ENCODE results near the gene AHDC1.

The AHDC1 gene

GRCh38 chr1:27509127-27510080 is 94.5 kb downstream of the AHDC1 start:
- DNase-seq (ENCODE audit: low read depth), result no peak
- no peak overlapping the region for H3K4me3 ChIP-seq (ENCODE audit: low read length)
- TF ChIP-seq CTCF (conservative IDR thresholded peaks at IDR 0.05; ENCODE audit: low read depth, low read length), result no peak

DNA sequence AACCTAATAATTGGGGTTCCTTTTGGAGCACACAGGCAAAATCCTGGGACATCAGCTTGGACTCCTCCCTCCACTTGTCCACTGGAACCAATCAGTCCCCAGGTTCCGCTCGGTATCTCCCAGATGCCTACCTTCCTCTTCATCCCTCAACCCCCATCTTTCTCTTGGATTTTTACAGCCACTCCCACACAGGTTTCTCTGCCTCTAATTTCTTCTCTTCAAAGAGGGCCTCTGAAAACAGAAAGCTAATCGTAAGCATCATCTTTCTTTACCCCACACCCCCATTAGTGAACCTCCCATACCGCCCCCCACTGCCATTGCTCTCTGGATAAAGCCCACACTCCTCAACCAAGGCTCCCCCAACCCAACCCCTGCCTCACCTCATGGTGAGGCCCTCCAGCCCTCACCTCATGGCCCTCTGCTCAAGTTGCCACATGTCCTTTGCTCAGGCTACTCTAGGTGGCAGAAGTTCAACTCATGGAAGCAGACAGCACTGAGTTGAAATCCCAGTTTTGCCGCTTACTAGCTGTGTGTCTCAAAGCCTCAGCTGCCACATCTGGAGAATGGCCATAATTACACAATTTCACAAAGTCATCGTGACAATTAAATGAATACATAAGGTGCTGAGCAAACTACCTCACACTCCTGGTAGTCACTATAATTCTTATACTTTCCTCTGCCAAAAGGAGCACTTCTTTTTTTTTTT is 95.8 kb downstream of the AHDC1 start:
- H3K4me3 ChIP-seq (ENCODE audit: low read length), result no peak overlapping the region
- no peak for DNase-seq (ENCODE audit: low read depth)
- no peak for TF ChIP-seq CTCF (conservative IDR thresholded peaks at IDR 0.05; ENCODE audit: low read depth, low read length)

DNA sequence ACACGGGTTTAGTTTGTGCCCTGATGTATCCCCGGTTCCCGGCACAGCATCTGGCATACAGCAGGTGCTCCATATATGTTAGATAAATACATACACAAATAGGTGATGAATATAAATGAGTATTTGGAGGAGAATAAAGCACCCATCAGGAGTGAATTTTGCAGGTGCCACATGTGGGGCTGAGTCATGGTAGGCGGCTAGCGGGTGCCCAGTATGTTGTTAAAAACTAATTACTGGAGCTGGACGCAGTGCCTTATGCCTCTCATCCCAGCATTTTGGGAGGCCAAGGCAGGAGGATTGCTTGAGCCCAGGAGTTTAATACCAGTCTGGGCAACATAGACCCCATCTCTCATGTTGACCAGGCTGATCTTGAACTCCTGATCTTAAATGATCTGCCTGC is 97.2 kb downstream of the AHDC1 start:
- no peak overlapping the region for H3K4me3 ChIP-seq (ENCODE audit: low read length)
- TF ChIP-seq CTCF (conservative IDR thresholded peaks at IDR 0.05; ENCODE audit: low read depth, low read length), result no peak

DNA sequence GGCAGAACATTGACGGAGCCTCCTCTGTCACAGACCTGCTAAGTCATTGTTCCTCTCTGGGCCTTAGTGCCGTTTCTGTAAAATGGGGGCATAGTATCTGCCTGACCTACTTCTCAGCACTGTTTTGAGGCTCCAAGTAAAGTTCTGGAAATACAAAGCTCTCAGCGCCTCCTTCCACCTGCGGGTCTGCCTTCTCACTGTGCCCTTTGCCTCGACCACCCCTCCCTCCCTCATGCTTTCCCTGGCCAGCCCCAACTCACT is 98.6 kb downstream of the AHDC1 start:
- TF ChIP-seq CTCF (conservative IDR thresholded peaks at IDR 0.05; ENCODE audit: low read depth, low read length), result no peak

More for the DNA sequence above, 97.2 kb downstream of the AHDC1 start:
- no peak for DNase-seq (ENCODE audit: low read depth)

GRCh38 chr1:27504588-27505419 is 99.1 kb downstream of the AHDC1 start:
- no peak overlapping the region for H3K4me3 ChIP-seq (ENCODE audit: low read length)
- no peak for TF ChIP-seq CTCF (conservative IDR thresholded peaks at IDR 0.05; ENCODE audit: low read depth, low read length)
- no peak for DNase-seq (ENCODE audit: low read depth)

More for the DNA sequence above, 98.6 kb downstream of the AHDC1 start:
- H3K4me3 ChIP-seq (ENCODE audit: low read length), result no peak overlapping the region
- no peak for DNase-seq (ENCODE audit: low read depth)

GRCh38 chr1:27503844-27504587 is 99.9 kb downstream of the AHDC1 start:
- DNase-seq (ENCODE audit: low read depth), result no peak
- no peak for TF ChIP-seq CTCF (conservative IDR thresholded peaks at IDR 0.05; ENCODE audit: low read depth, low read length)
- H3K4me3 ChIP-seq (ENCODE audit: low read length), result no peak overlapping the region
